K562 (cell line): Measurements from ENCODE around the gene COQ4. TPM values are rescaled to one million over a fixed set of nuclear protein-coding genes. Genes with fewer than 3 reads are reported as not detected.

Experiments
- ARID1B ChIP-seq: fragments of 450-650 bp; IDR thresholded peaks from 2 replicates; pipeline ENCODE4 v1.6.1; 2016; ENCODE audit warnings: antibody characterized with exemption, mild to moderate bottlenecking, inconsistent platforms
- CBX1 ChIP-seq: sonication (generic); IDR thresholded peaks from 2 replicates; pipeline ENCODE4 v1.6.1; 2016; ENCODE audit warnings: antibody characterized with exemption, low read depth, mild to moderate bottlenecking
- CSDE1 ChIP-seq, 2 experiments: fragments of 450-650 bp; IDR thresholded peaks; 2 replicates each; pipeline ENCODE4 v1.6.1; 2016; ENCODE audit warnings: mild to moderate bottlenecking in 1 of 2
- MEF2D ChIP-seq: conservative IDR thresholded peaks from 2 replicates; pipeline ENCODE4 v1.6.1; 2016; ENCODE audit warnings: low read depth, missing genetic modification characterization, missing compliant biosample characterization
- MTF1 ChIP-seq: fragments of 250-450 bp; sonication (Bioruptor Pico); IDR thresholded peaks from 2 replicates; pipeline ENCODE4 v1.9.0; 2021; ENCODE audit warnings: moderate library complexity, mild to moderate bottlenecking, inconsistent platforms, borderline replicate concordance
- NFRKB ChIP-seq: fragments of 450-650 bp; IDR thresholded peaks from 2 replicates; pipeline ENCODE4 v1.6.1; 2016; ENCODE audit warnings: low read depth
- NFYB ChIP-seq: IDR thresholded peaks from 2 replicates; pipeline ENCODE4 v1.6.1; 2011; ENCODE audit warnings: mild to moderate bottlenecking, moderate library complexity; ENCODE audit not compliant: insufficient read length; ENCODE audit errors: extremely low read depth
- NR1H2 ChIP-seq: sonication (generic); formaldehyde crosslinking; IDR thresholded peaks from 2 replicates; pipeline ENCODE4 v1.4.0; 2020; ENCODE audit warnings: mild to moderate bottlenecking, missing genetic modification reagents
- POLR2AphosphoS5 ChIP-seq: IDR thresholded peaks from 2 replicates; pipeline ENCODE4 v1.6.1; 2011; ENCODE audit warnings: mild to moderate bottlenecking, low read depth, low read length, moderate library complexity; ENCODE audit not compliant: control insufficient read depth, insufficient read depth
- PRMT5 ChIP-seq: sonication (generic); formaldehyde crosslinking; IDR thresholded peaks from 2 replicates; pipeline ENCODE4 v1.5.0; 2020; ENCODE audit warnings: missing genetic modification reagents
- WHSC1 ChIP-seq: IDR thresholded peaks from one replicate; pipeline ENCODE4 v1.6.1; 2012; ENCODE audit warnings: low read length, control low read depth, inconsistent platforms
- polyA plus RNA-seq, 8 experiments: library from polyadenylated mRNA; depleted of rRNA in 4 of 8; stranded (reverse) in 5 of 8; unstranded in 3 of 8; fragments of >200 nt; fragmentation: Nextera tagmentation in 2 of 8; fragmentation: Illumina TruSeq in 1 of 8; extraction: Ambion mirVana in 2 of 8; extraction: Trizol in 1 of 8; gene quantifications; 2 replicates each; pipeline versions ENCODE4 v1.2.1 to v1.2.3, GENCODE V29; 2011 to 2014; ENCODE audit warnings: inconsistent platforms in 1 of 8, missing spikeins in 1 of 8
- total RNA-seq, 7 experiments: library from RNA; depleted of rRNA in 6 of 7; stranded (reverse); fragments of >200 nt in 6 of 7; fragmentation: Illumina TruSeq in 2 of 7; extraction: Trizol in 2 of 7; gene quantifications; 2 replicates each; pipeline versions ENCODE4 v1.2.1 to v1.2.3, GENCODE V29; 2011 to 2021; ENCODE audit warnings: low replicate concordance in 1 of 7
- TF ChIP-seq, protein P1 (sequence below): sonication (generic); formaldehyde crosslinking; IDR thresholded peaks from 2 replicates; pipeline ENCODE4 v1.9.0; 2022; ENCODE audit warnings: mild to moderate bottlenecking, missing genetic modification reagents
- TF ChIP-seq, protein P2 (sequence below): fragments of 450-650 bp; conservative IDR thresholded peaks from 2 replicates; pipeline ENCODE4 v1.6.1; 2016; ENCODE audit warnings: missing genetic modification characterization, low read depth, mild to moderate bottlenecking, control low read depth, missing compliant biosample characterization
- TF ChIP-seq, protein P3 (sequence below): sonication (generic); formaldehyde crosslinking; IDR thresholded peaks from 2 replicates; pipeline ENCODE4 v1.8.0; 2022; ENCODE audit warnings: mild to moderate bottlenecking, missing genetic modification reagents
- TF ChIP-seq, protein P4 (sequence below): sonication (generic); formaldehyde crosslinking; IDR thresholded peaks from 2 replicates; pipeline ENCODE4 v1.8.1; 2023; ENCODE audit warnings: mild to moderate bottlenecking, missing genetic modification reagents
- TF ChIP-seq, protein P5 (sequence below): sonication (generic); formaldehyde crosslinking; IDR thresholded peaks from 2 replicates; pipeline ENCODE4 v1.8.0; 2022; ENCODE audit warnings: mild to moderate bottlenecking, missing genetic modification reagents

The COQ4 gene
- total and polyA plus RNA-seq, 9 of the 15 experiments (the other 6 are each of a cell fraction or from before 2014, with no cell fraction given), result 9.1 to 135 (median 67.2) TPM

DNA sequence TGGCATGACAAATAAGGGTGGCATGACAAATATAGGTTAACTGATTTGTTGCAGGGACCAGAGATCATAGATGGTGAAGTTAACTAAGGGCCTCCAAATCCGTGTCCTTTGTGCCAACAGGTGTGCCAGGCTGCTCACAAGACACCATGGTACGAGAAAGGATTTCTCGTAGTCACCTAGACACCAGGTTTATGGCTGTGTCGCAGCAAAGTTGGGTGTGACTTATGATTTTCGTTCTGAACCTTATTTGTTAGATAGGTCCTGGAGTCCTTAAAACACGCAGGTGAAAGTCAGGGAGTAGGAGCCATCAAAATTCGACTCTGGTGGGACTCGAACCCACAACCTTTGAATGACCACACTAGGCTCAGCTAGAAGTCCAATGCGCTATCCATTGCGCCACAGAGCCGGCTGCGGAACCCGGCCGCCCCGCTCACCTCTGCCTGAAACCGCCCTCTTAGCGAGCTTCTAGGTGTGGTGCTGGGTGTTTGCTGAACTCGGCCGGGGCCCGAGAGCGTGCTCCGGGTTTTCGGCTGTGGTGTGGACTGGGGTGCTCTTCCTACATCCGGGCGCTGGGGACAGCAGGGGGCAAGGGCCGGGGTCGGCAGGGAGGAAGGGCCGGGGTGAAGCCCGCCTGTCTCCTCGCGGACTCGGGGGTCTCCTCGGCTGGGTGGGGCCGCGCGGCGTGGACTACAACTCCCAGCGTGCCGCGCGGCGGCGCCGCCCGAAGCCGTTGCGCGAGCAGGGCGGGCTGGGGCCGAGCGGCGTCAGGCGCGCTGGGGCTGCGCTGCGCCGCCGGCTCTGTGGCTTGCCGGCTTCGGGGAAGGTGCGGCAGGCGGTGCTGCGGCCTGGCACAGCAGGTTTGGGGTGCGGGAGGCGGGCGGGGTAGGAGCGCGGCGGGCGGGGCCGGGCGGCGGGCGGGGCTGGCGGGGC lies 17.4 kb downstream of the COQ4 start, which contains the start of gene SLC27A4 (continued):
- TF ChIP-seq, protein P1, sequence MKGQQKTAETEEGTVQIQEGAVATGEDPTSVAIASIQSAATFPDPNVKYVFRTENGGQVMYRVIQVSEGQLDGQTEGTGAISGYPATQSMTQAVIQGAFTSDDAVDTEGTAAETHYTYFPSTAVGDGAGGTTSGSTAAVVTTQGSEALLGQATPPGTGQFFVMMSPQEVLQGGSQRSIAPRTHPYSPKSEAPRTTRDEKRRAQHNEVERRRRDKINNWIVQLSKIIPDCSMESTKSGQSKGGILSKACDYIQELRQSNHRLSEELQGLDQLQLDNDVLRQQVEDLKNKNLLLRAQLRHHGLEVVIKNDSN (CRISPR knock-in tag), result no peak; the same call in 1 of the 2 replicates
- TF ChIP-seq NR1H2 (CRISPR knock-in tag) (peak; percentile 88; the same call in 1 of the 2 replicates), WHSC1 (no peak), ARID1B (no peak), NFYB (no peak), CSDE1 (IDR thresholded peaks at IDR 0.05) (no peak), PRMT5 (CRISPR knock-in tag) (0 out of 2 replicates have a peak, but pooled peaks have one; percentile 23), POLR2AphosphoS5 (peak; percentile 57; the same call in 1 of the 2 replicates), CBX1 (no peak), MTF1 (CRISPR knock-in tag) (peak; percentile 3; the same call in 1 of the 2 replicates), NFRKB (no peak), MEF2D (tag) (peak; percentile 39; the same call in 1 of the 2 replicates)
- TF ChIP-seq, protein P2, sequence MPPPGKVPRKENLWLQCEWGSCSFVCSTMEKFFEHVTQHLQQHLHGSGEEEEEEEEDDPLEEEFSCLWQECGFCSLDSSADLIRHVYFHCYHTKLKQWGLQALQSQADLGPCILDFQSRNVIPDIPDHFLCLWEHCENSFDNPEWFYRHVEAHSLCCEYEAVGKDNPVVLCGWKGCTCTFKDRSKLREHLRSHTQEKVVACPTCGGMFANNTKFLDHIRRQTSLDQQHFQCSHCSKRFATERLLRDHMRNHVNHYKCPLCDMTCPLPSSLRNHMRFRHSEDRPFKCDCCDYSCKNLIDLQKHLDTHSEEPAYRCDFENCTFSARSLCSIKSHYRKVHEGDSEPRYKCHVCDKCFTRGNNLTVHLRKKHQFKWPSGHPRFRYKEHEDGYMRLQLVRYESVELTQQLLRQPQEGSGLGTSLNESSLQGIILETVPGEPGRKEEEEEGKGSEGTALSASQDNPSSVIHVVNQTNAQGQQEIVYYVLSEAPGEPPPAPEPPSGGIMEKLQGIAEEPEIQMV, result no peak
- TF ChIP-seq, protein P3, sequence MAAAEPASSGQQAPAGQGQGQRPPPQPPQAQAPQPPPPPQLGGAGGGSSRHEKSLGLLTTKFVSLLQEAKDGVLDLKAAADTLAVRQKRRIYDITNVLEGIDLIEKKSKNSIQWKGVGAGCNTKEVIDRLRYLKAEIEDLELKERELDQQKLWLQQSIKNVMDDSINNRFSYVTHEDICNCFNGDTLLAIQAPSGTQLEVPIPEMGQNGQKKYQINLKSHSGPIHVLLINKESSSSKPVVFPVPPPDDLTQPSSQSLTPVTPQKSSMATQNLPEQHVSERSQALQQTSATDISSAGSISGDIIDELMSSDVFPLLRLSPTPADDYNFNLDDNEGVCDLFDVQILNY (CRISPR knock-in tag), result peak; percentile 88
- TF ChIP-seq, protein P4, sequence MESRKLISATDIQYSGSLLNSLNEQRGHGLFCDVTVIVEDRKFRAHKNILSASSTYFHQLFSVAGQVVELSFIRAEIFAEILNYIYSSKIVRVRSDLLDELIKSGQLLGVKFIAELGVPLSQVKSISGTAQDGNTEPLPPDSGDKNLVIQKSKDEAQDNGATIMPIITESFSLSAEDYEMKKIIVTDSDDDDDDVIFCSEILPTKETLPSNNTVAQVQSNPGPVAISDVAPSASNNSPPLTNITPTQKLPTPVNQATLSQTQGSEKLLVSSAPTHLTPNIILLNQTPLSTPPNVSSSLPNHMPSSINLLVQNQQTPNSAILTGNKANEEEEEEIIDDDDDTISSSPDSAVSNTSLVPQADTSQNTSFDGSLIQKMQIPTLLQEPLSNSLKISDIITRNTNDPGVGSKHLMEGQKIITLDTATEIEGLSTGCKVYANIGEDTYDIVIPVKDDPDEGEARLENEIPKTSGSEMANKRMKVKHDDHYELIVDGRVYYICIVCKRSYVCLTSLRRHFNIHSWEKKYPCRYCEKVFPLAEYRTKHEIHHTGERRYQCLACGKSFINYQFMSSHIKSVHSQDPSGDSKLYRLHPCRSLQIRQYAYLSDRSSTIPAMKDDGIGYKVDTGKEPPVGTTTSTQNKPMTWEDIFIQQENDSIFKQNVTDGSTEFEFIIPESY (CRISPR knock-in tag), result peak; percentile 94
- TF ChIP-seq, protein P5, sequence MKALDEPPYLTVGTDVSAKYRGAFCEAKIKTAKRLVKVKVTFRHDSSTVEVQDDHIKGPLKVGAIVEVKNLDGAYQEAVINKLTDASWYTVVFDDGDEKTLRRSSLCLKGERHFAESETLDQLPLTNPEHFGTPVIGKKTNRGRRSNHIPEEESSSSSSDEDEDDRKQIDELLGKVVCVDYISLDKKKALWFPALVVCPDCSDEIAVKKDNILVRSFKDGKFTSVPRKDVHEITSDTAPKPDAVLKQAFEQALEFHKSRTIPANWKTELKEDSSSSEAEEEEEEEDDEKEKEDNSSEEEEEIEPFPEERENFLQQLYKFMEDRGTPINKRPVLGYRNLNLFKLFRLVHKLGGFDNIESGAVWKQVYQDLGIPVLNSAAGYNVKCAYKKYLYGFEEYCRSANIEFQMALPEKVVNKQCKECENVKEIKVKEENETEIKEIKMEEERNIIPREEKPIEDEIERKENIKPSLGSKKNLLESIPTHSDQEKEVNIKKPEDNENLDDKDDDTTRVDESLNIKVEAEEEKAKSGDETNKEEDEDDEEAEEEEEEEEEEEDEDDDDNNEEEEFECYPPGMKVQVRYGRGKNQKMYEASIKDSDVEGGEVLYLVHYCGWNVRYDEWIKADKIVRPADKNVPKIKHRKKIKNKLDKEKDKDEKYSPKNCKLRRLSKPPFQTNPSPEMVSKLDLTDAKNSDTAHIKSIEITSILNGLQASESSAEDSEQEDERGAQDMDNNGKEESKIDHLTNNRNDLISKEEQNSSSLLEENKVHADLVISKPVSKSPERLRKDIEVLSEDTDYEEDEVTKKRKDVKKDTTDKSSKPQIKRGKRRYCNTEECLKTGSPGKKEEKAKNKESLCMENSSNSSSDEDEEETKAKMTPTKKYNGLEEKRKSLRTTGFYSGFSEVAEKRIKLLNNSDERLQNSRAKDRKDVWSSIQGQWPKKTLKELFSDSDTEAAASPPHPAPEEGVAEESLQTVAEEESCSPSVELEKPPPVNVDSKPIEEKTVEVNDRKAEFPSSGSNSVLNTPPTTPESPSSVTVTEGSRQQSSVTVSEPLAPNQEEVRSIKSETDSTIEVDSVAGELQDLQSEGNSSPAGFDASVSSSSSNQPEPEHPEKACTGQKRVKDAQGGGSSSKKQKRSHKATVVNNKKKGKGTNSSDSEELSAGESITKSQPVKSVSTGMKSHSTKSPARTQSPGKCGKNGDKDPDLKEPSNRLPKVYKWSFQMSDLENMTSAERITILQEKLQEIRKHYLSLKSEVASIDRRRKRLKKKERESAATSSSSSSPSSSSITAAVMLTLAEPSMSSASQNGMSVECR (CRISPR knock-in tag), result peak; percentile 94
